H1 (cell line): ENCODE results near the gene ANAPC5. TPM values are rescaled to one million over a fixed set of nuclear protein-coding genes. Genes with fewer than 3 reads are reported as not detected.

ENCODE experiments used
- CTCF ChIA-PET: fragments of 300-600 bp; sonication (Branson Sonifier 250); formaldehyde crosslinking; loops from one replicate; lab custom pipeline; 2021; ENCODE audit not compliant: partially characterized antibody; lab: Charles Lee
- POLR2A ChIA-PET: fragments of 300-600 bp; sonication (Branson Sonifier 250); formaldehyde crosslinking; loops from one replicate; lab custom pipeline; 2021; ENCODE audit warnings: inconsistent platforms; ENCODE audit not compliant: partially characterized antibody; lab: Charles Lee
- DNase-seq, 2 experiments: peaks; one replicate each; pipeline versions ENCODE4 v3.0.0 to v3.0.0-alpha.2; 2010 to 2022; ENCODE audit warnings: low spot score in 2 of 2, low read depth in 1 of 2, mixed read lengths in 1 of 2
- FAIRE-seq: peaks from 2 replicates; lab custom pipeline; 2011; peaks lifted over from hg19 to GRCh38; lab: Jason Lieb, UNC
- H2AFZ ChIP-seq: 2 replicates; pipeline ENCODE4 v1.8.1; 2012; ENCODE audit warnings: low read length, inconsistent platforms
- H2AK5ac ChIP-seq: 2 replicates; pipeline ENCODE4 v1.6.1; 2013; ENCODE audit warnings: low read depth, low read length
- H2BK120ac ChIP-seq: replicated peaks from 2 replicates; pipeline ENCODE3; 2013; ENCODE audit warnings: low read depth, low read length, inconsistent platforms
- H2BK12ac ChIP-seq: 2 replicates; pipeline ENCODE4 v1.6.1; 2013; ENCODE audit warnings: low read depth, low read length
- H2BK15ac ChIP-seq: 2 replicates; pipeline ENCODE4 v1.6.1; 2013; ENCODE audit warnings: low read length
- H2BK20ac ChIP-seq: 2 replicates; pipeline ENCODE4 v1.6.1; 2013; ENCODE audit warnings: low read length
- H2BK5ac ChIP-seq: 2 replicates; pipeline ENCODE4 v1.6.1; 2013; ENCODE audit warnings: low read depth, low read length
- H3K14ac ChIP-seq: 2 replicates; pipeline ENCODE4 v1.6.1; 2013; ENCODE audit warnings: inconsistent platforms; ENCODE audit not compliant: insufficient read length
- H3K18ac ChIP-seq: 2 replicates; pipeline ENCODE4 v1.6.1; 2013; ENCODE audit warnings: low read length; ENCODE audit errors: extremely low read depth
- H3K23ac ChIP-seq: 2 replicates; pipeline ENCODE4 v1.6.1; 2013; ENCODE audit warnings: inconsistent platforms; ENCODE audit not compliant: insufficient read length
- H3K23me2 ChIP-seq: 2 replicates; pipeline ENCODE4 v1.6.1; 2013; ENCODE audit warnings: low read depth, low read length
- H3K27ac ChIP-seq: 2 replicates; pipeline ENCODE4 v1.6.1; 2011; ENCODE audit warnings: low read depth, low read length, inconsistent platforms
- H3K27me3 ChIP-seq, 4 experiments: replicated peaks in 1 of 4; 1 replicate in 1 of 4; 2 replicates in 3 of 4; pipeline versions ENCODE4 v1.6.1 to v1.8.1; 2011 to 2013; ENCODE audit warnings: low read length in 3 of 4, mild to moderate bottlenecking in 3 of 4, inconsistent platforms in 2 of 4, mixed read lengths in 2 of 4, moderate library complexity in 1 of 4; ENCODE audit not compliant: control insufficient read depth in 3 of 4, insufficient read depth in 3 of 4; ENCODE audit errors: extremely low read depth in 1 of 4
- H3K36me3 ChIP-seq, 4 experiments: 2 replicates each; pipeline versions ENCODE4 v1.6.1 to v1.8.1; 2011 to 2013; ENCODE audit warnings: mild to moderate bottlenecking in 4 of 4, low read length in 3 of 4, moderate library complexity in 2 of 4, control low read depth in 1 of 4, inconsistent platforms in 1 of 4; ENCODE audit not compliant: insufficient read depth in 4 of 4, control insufficient read depth in 2 of 4
- H3K4ac ChIP-seq: replicated peaks from 2 replicates; pipeline ENCODE3; 2013; ENCODE audit warnings: low read length, low read depth, mixed read lengths, inconsistent platforms; ENCODE audit not compliant: insufficient read length
- H3K4me1 ChIP-seq, 4 experiments: replicated peaks in 1 of 4; 1 replicate in 1 of 4; 2 replicates in 3 of 4; pipeline versions ENCODE4 v1.6.1 to v1.8.1; 2011 to 2013; ENCODE audit warnings: low read length in 3 of 4, inconsistent platforms in 2 of 4, mixed read lengths in 1 of 4; ENCODE audit not compliant: insufficient read depth in 4 of 4, control insufficient read depth in 3 of 4
- H3K4me2 ChIP-seq, 2 experiments: 2 replicates each; pipeline versions ENCODE4 v1.6.1 to v1.8.1; 2011 to 2013; ENCODE audit warnings: low read depth in 2 of 2, low read length in 2 of 2, control low read depth in 1 of 2, inconsistent platforms in 1 of 2, mild to moderate bottlenecking in 1 of 2; ENCODE audit not compliant: insufficient read depth in 1 of 2
- H3K4me3 ChIP-seq, 4 experiments: fragments of 200-600, 300-600 bp in 1 of 4; sonication (generic), shearing (Covaris generic), sonication (Bioruptor Twin) in 1 of 4; 2 replicates each; pipeline versions ENCODE4 v1.5.1 to v1.8.1; 2011 to 2016; ENCODE audit warnings: low read length in 4 of 4, low read depth in 3 of 4, control low read depth in 2 of 4, inconsistent platforms in 2 of 4, mild to moderate bottlenecking in 2 of 4, mixed read lengths in 1 of 4, moderate library complexity in 1 of 4; ENCODE audit not compliant: insufficient read depth in 2 of 4; ENCODE audit errors: extremely low read depth in 1 of 4
- H3K56ac ChIP-seq: replicated peaks from 2 replicates; pipeline ENCODE3; 2013; ENCODE audit warnings: low read depth, mild to moderate bottlenecking, mixed read lengths, low read length, inconsistent platforms; ENCODE audit not compliant: insufficient read length
- H3K79me1 ChIP-seq: 2 replicates; pipeline ENCODE4 v1.6.1; 2013; ENCODE audit warnings: low read depth, low read length, control low read depth
- H3K79me2 ChIP-seq, 2 experiments: 2 replicates each; pipeline versions ENCODE4 v1.6.1 to v1.8.1; 2012 to 2013; ENCODE audit warnings: low read length in 2 of 2, mild to moderate bottlenecking in 2 of 2, inconsistent platforms in 1 of 2; ENCODE audit not compliant: insufficient read depth in 2 of 2, control insufficient read depth in 1 of 2
- H3K9ac ChIP-seq, 4 experiments: replicated peaks in 1 of 4; 1 replicate in 1 of 4; 2 replicates in 3 of 4; pipeline versions ENCODE4 v1.6.1 to v1.8.1; 2011 to 2013; ENCODE audit warnings: low read depth in 3 of 4, low read length in 3 of 4, control low read depth in 2 of 4, mild to moderate bottlenecking in 2 of 4, moderate library complexity in 2 of 4, inconsistent platforms in 1 of 4; ENCODE audit errors: extremely low read depth in 1 of 4
- H3K9me3 ChIP-seq, 2 experiments: 2 replicates each; pipeline versions ENCODE4 v1.6.1 to v1.8.1; 2012 to 2013; ENCODE audit warnings: mild to moderate bottlenecking in 2 of 2, moderate library complexity in 2 of 2, control low read depth in 1 of 2, inconsistent platforms in 1 of 2, low read depth in 1 of 2, low read length in 1 of 2, mixed read lengths in 1 of 2; ENCODE audit not compliant: insufficient read depth in 2 of 2
- H4K20me1 ChIP-seq, 2 experiments: replicated peaks in 1 of 2; 2 replicates each; pipeline versions ENCODE3 to v1.8.1; 2011 to 2013; ENCODE audit warnings: inconsistent platforms in 2 of 2, low read length in 2 of 2, mild to moderate bottlenecking in 1 of 2; ENCODE audit not compliant: insufficient read depth in 2 of 2, control insufficient read depth in 1 of 2
- H4K5ac ChIP-seq: 2 replicates; pipeline ENCODE4 v1.6.1; 2013; ENCODE audit warnings: low read length, low read depth, mixed read lengths, inconsistent platforms; ENCODE audit not compliant: insufficient read length
- H4K8ac ChIP-seq: 2 replicates; pipeline ENCODE4 v1.8.0; 2013; ENCODE audit warnings: mild to moderate bottlenecking, moderate library complexity, low read length, inconsistent platforms; ENCODE audit not compliant: insufficient read depth; ENCODE audit errors: extremely low read depth
- H4K91ac ChIP-seq: replicated peaks from 2 replicates; pipeline ENCODE3; 2013; ENCODE audit warnings: low read length, mixed read lengths, inconsistent platforms; ENCODE audit not compliant: insufficient read length
- CBX8 ChIP-seq: fragments of 300-800, 300-1000 bp; sonication (generic); IDR thresholded peaks from 2 replicates; pipeline ENCODE4 v1.7.1; 2016; ENCODE audit warnings: low read depth, low read length, borderline replicate concordance
- CREB1 ChIP-seq: IDR thresholded peaks from 2 replicates; pipeline ENCODE4 v1.6.1; 2012; ENCODE audit warnings: inconsistent platforms
- EP300 ChIP-seq, 2 experiments: IDR thresholded peaks; 1 replicate in 1 of 2; 2 replicates in 1 of 2; pipeline ENCODE4 v1.6.1; 2011 to 2012; ENCODE audit warnings: low read depth in 2 of 2, low read length in 2 of 2, mild to moderate bottlenecking in 2 of 2, borderline replicate concordance in 1 of 2, inconsistent platforms in 1 of 2, moderate library complexity in 1 of 2
- GTF2F1 ChIP-seq: IDR thresholded peaks from 2 replicates; pipeline ENCODE4 v1.6.1; 2012; ENCODE audit warnings: low read depth, low read length, improper control_type of control experiment, borderline replicate concordance
- HDAC2 ChIP-seq, 2 experiments: fragments of 300-600 bp in 1 of 2; sonication (generic) in 1 of 2; IDR thresholded peaks; 2 replicates each; pipeline ENCODE4 v1.6.1; 2011 to 2012; ENCODE audit warnings: low read depth in 2 of 2, low read length in 2 of 2, mild to moderate bottlenecking in 2 of 2, moderate library complexity in 2 of 2, borderline replicate concordance in 1 of 2, inconsistent platforms in 1 of 2
- NANOG ChIP-seq: IDR thresholded peaks from 2 replicates; pipeline ENCODE4 v1.6.1; 2011; ENCODE audit warnings: low read length, low read depth, mild to moderate bottlenecking, inconsistent platforms; ENCODE audit not compliant: insufficient read depth, poor library complexity, severe bottlenecking
- RFX5 ChIP-seq: IDR thresholded peaks from 2 replicates; pipeline ENCODE4 v1.6.1; 2011; ENCODE audit warnings: low read depth, low read length, improper control_type of control experiment, borderline replicate concordance
- TAF7 ChIP-seq: optimal IDR thresholded peaks from 2 replicates; pipeline ENCODE3; 2011; ENCODE audit warnings: low read depth, mild to moderate bottlenecking, inconsistent platforms, low read length, moderate library complexity, borderline replicate concordance
- TBP ChIP-seq: IDR thresholded peaks from 2 replicates; pipeline ENCODE4 v1.6.1; 2011; ENCODE audit warnings: low read depth, low read length, improper control_type of control experiment
- USF2 ChIP-seq: IDR thresholded peaks from 2 replicates; pipeline ENCODE4 v1.6.1; 2011; ENCODE audit warnings: low read length, improper control_type of control experiment
- ZNF274 ChIP-seq: IDR thresholded peaks from 2 replicates; pipeline ENCODE4 v1.7.0; 2012; ENCODE audit warnings: low read length, borderline replicate concordance; ENCODE audit errors: extremely low read depth
- WGBS, 2 experiments: shearing (Covaris generic) in 1 of 2; methylation state at CpG; one replicate each; pipeline versions ENCODE4 v1.1.6 to v1.1.7; 2013 to 2015; ENCODE audit warnings: low lambda C conversion rate in 2 of 2, mixed read lengths in 2 of 2, inconsistent platforms in 1 of 2, low coverage in 1 of 2, missing lambda C conversion rate in 1 of 2; ENCODE audit not compliant: insufficient replicate concordance in 2 of 2, insufficient coverage in 1 of 2, insufficient read length in 1 of 2; ENCODE audit errors: extremely low coverage in 1 of 2, missing lambda C conversion rate in 1 of 2; 5-methylcytosine and 5-hydroxymethylcytosine counted together
- polyA plus RNA-seq, 7 experiments: library from polyadenylated mRNA; depleted of rRNA in 3 of 7; stranded (reverse) in 5 of 7; unstranded in 2 of 7; fragments of >200 nt in 5 of 7; fragments of 200-250 nt in 2 of 7; gene quantifications; 1 replicate in 5 of 7; 2 replicates in 1 of 7; 4 replicates in 1 of 7; pipeline versions ENCODE4 v1.2.1 to v1.2.3, GENCODE V29; 2011 to 2013; ENCODE audit warnings: missing spikeins in 2 of 7, mixed read lengths in 2 of 7
- total RNA-seq: library from RNA; stranded (reverse); fragmentation: NEBNext Ultra II Directional; extraction: Animal tissue kit (Norgen Biotek cat#: 25700); gene quantifications from 2 replicates; pipeline ENCODE4 v1.2.1, GENCODE V29; 2021

ANAPC5 gene
- total and polyA plus RNA-seq, 2 of the 8 experiments (the other 6 are each of a cell fraction or from before 2014, with no cell fraction given): 103 to 127 TPM

- Histone ChIP-seq H4K20me1 (peaks cover 0 to 1% of the 10 kb centered on the region in 2 experiments), H2AFZ (no peak overlapping the region), H3K4me3 (no peak overlapping the region), H3K4me2 (no peak overlapping the region), H2AK5ac (no peak overlapping the region), H4K91ac (no peak overlapping the region), H3K36me3 (peaks cover 2 to 46% (median 30%) of the 10 kb centered on the region in 4 experiments), H3K27ac (no peak overlapping the region), H3K23ac (no peak overlapping the region), H3K23me2 (no peaks in the 10 kb centered on the region), H2BK5ac (no peak overlapping the region), H3K79me2 (peaks cover 0 to 23% of the 10 kb centered on the region in 2 experiments; a peak in 2 of 4 replicates), H3K56ac (no peak overlapping the region), H2BK15ac (no peak overlapping the region)
- WGBS, 2 experiments: 90% methylated on average over 4 of the region's 4 CpGs; no CpG with 5 or more reads in 1 of the 2 experiments
- CTCF ChIA-PET: interaction anchor here (0.9 to 4.2 kb wide), 4 partner anchors 9 to 97 kb away, joined by 3 to 24 read pairs (median 4); no protein-coding TSS in a partner anchor
- POLR2A ChIA-PET: interaction anchor here (3.1 kb wide), 1 partner anchor 8 kb away, joined by 9 read pairs; no protein-coding TSS in a partner anchor
- FAIRE-seq: no peak
- no peak for TF ChIP-seq CREB1
- no peak for TF ChIP-seq TBP
- TF ChIP-seq CBX8: no peak
- TF ChIP-seq RFX5: no peak
- no peak for TF ChIP-seq ZNF274
- TF ChIP-seq NANOG: no peak
- no peak for TF ChIP-seq GTF2F1
- no peak for TF ChIP-seq HDAC2 (IDR thresholded peaks at IDR 0.05; ENCODE audit: borderline replicate concordance in 1 of 2, low read depth in 2 of 2, low read length in 2 of 2)
- no peak for TF ChIP-seq EP300 (IDR thresholded peaks at IDR 0.05; ENCODE audit: borderline replicate concordance in 1 of 2, low read depth in 2 of 2, low read length in 2 of 2)
- no peak for TF ChIP-seq USF2
- TF ChIP-seq TAF7: no peak
- TF ChIP-seq, all 59 proteins: peak for 0
- H3K9me3 ChIP-seq: no peaks in the 10 kb centered on the region
- H3K4me1 ChIP-seq: no peaks in the 10 kb centered on the region
- H4K8ac ChIP-seq: no peak overlapping the region
- no peak overlapping the region for H3K4ac ChIP-seq
- H4K5ac ChIP-seq: no peak overlapping the region
- no peak overlapping the region for H3K9ac ChIP-seq
- no peak overlapping the region for H2BK12ac ChIP-seq
- no peak overlapping the region for H2BK120ac ChIP-seq
- no peak for DNase-seq
- H3K18ac ChIP-seq: no peak overlapping the region
- no peak overlapping the region for H3K14ac ChIP-seq
- no peaks in the 10 kb centered on the region for H3K27me3 ChIP-seq
- H2BK20ac ChIP-seq: no peak overlapping the region
- H3K79me1 ChIP-seq: no peaks in the 10 kb centered on the region; the same call in 1 of the 2 replicates
Measured at GRCh38 chr12:121345151-121345815, 6.9 kb downstream of the ANAPC5 start.
